K562 (cell line): ENCODE results near the gene TRERF1. TPM values are rescaled to one million over a fixed set of nuclear protein-coding genes. Genes with fewer than 3 reads are reported as not detected.
A peak's percentile ranks its signal among the peaks of the same experiment; 100 is the strongest.

Experiments used
- ATAC-seq: fragments of 200-7000 bp; cut with Tn5 transposase; 3 replicates; pipeline ENCODE4 v1.9.1; 2020; ENCODE audit warnings: moderate library complexity
- BruUV-seq: library from RNA; stranded (reverse); fragments of 400-500 nt; replicated peaks from 2 replicates; lab custom pipeline; 2021; lab: Mats Ljungman, UMichigan
- CTCF ChIA-PET: fragments of 300-600 bp; formaldehyde crosslinking; extraction: SDS; loops from one replicate; lab custom pipeline; 2021; ENCODE audit warnings: low intra/inter-chr PET ratio; lab: Yijun Ruan, JAX
- POLR2A ChIA-PET: fragments of 300-600, 350-650 bp; sonication (Branson Sonifier 250); formaldehyde crosslinking; extraction: SDS; loops from one replicate; lab custom pipeline; 2021; ENCODE audit warnings: antibody characterized with exemption, inconsistent platforms; lab: Yijun Ruan, JAX
- DNase-seq, 4 experiments: peaks; one replicate each; pipeline versions ENCODE4 v3.0.0 to v3.0.0-alpha.2; 2011 to 2018; ENCODE audit warnings: low spot score in 3 of 4, mixed read lengths in 3 of 4; ENCODE audit errors: extremely low read depth in 1 of 4
- FAIRE-seq: peaks from 2 replicates; lab custom pipeline; 2011; peaks lifted over from hg19 to GRCh38; lab: Jason Lieb, UNC
- H2AFZ ChIP-seq: 2 replicates; pipeline ENCODE4 v1.6.0; 2011; ENCODE audit warnings: low read depth, low read length, control low read depth, inconsistent platforms
- H3K27ac ChIP-seq: fragments of 200-600 bp; 3 replicates; pipeline ENCODE4 v1.8.0; 2011; ENCODE audit warnings: low read depth, mild to moderate bottlenecking, control low read depth, inconsistent platforms, low read length, moderate library complexity, mixed read lengths; ENCODE audit errors: extremely low read depth
- H3K27me3 ChIP-seq, 2 experiments: fragments of 300-600 bp in 1 of 2; 2 replicates in 1 of 2; 3 replicates in 1 of 2; pipeline versions ENCODE4 v1.6.0 to v1.8.0; 2011; ENCODE audit warnings: inconsistent platforms in 2 of 2, low read length in 2 of 2, mild to moderate bottlenecking in 1 of 2, mixed read lengths in 1 of 2, moderate library complexity in 1 of 2; ENCODE audit not compliant: control insufficient read depth in 2 of 2, insufficient read depth in 2 of 2
- H3K36me3 ChIP-seq: fragments of 300-600 bp; 3 replicates; pipeline ENCODE4 v1.8.0; 2011; ENCODE audit warnings: mild to moderate bottlenecking, low read length, inconsistent platforms; ENCODE audit not compliant: control insufficient read depth, insufficient read depth
- H3K4me1 ChIP-seq, 2 experiments: fragments of 200-600 bp in 1 of 2; replicated peaks in 1 of 2; 2 replicates in 1 of 2; 3 replicates in 1 of 2; pipeline versions ENCODE4 v1.5.1 to v1.8.0; 2011; ENCODE audit warnings: inconsistent platforms in 2 of 2, low read length in 2 of 2, mild to moderate bottlenecking in 1 of 2, mixed read lengths in 1 of 2, moderate library complexity in 1 of 2; ENCODE audit not compliant: control insufficient read depth in 2 of 2, insufficient read depth in 2 of 2
- H3K4me2 ChIP-seq: 2 replicates; pipeline ENCODE4 v1.6.1; 2011; ENCODE audit warnings: low read length, control low read depth, inconsistent platforms, mixed read lengths; ENCODE audit not compliant: insufficient read depth
- H3K4me3 ChIP-seq: fragments of 200-600 bp; sonication (generic), shearing (Covaris generic); 2 replicates; pipeline ENCODE4 v1.5.1; 2016; ENCODE audit warnings: control low read depth, inconsistent platforms
- H3K79me2 ChIP-seq: fragments of 200-600 bp; 3 replicates; pipeline ENCODE4 v1.8.0; 2011; ENCODE audit warnings: low read length, inconsistent platforms; ENCODE audit not compliant: control insufficient read depth, insufficient read depth
- H3K9ac ChIP-seq, 2 experiments: 2 replicates each; pipeline versions ENCODE4 v1.6.0 to v1.6.1; 2011; ENCODE audit warnings: low read depth in 2 of 2, low read length in 2 of 2, control low read depth in 1 of 2, inconsistent platforms in 1 of 2, mild to moderate bottlenecking in 1 of 2, mixed read lengths in 1 of 2; ENCODE audit not compliant: insufficient read depth in 1 of 2
- H3K9me1 ChIP-seq: one replicate; pipeline ENCODE4 v1.6.0; 2011; ENCODE audit warnings: inconsistent platforms, mild to moderate bottlenecking, low read length, moderate library complexity; ENCODE audit not compliant: control insufficient read depth, insufficient read depth
- H3K9me3 ChIP-seq: replicated peaks from 2 replicates; pipeline ENCODE4 v1.5.1; 2011; ENCODE audit warnings: low read depth, low read length, inconsistent platforms; ENCODE audit not compliant: control insufficient read depth, insufficient read depth
- H4K20me1 ChIP-seq: replicated peaks from 2 replicates; pipeline ENCODE4 v1.6.1; 2011; ENCODE audit warnings: low read length, inconsistent platforms, mixed read lengths; ENCODE audit not compliant: control insufficient read depth, insufficient read depth
- KDM1A ChIP-seq, 2 experiments: fragments of 450-650 bp; IDR thresholded peaks; 2 replicates each; pipeline ENCODE4 v1.6.1; 2016; ENCODE audit warnings: mild to moderate bottlenecking in 2 of 2
- MLLT1 ChIP-seq, 2 experiments: fragments of 450-650 bp; IDR thresholded peaks; 2 replicates each; pipeline ENCODE4 v1.6.1; 2016
- NFIC ChIP-seq: fragments of 450-650 bp; IDR thresholded peaks from 2 replicates; pipeline ENCODE4 v1.6.1; 2017; ENCODE audit warnings: mild to moderate bottlenecking, inconsistent platforms
- ZKSCAN8 ChIP-seq: fragments of 200-800 bp; sonication (Bioruptor generic); IDR thresholded peaks from 2 replicates; pipeline ENCODE4 v1.6.1; 2016; ENCODE audit warnings: missing genetic modification characterization, missing compliant biosample characterization
- WGBS: fragments of 100-300 bp; shearing (Covaris generic); methylation state at CpG from one replicate; pipeline ENCODE4 v1.1.6; 2016; ENCODE audit warnings: low coverage, mixed read lengths; ENCODE audit not compliant: insufficient coverage; ENCODE audit errors: missing lambda C conversion rate; 5-methylcytosine and 5-hydroxymethylcytosine counted together
- in situ Hi-C: fragments of 300-500 bp; cut with MboI; formaldehyde crosslinking; loops from 4 replicates; pipeline ENCODE4 v1.15.0; 2018; ENCODE audit warnings: inconsistent platforms, mixed read lengths
- intact Hi-C: fragments of 100-400 bp; cut with micrococcal nuclease; formaldehyde crosslinking; loops from 2 replicates; pipeline ENCODE4 v1.14.2; 2022
- polyA plus RNA-seq, 8 experiments: library from polyadenylated mRNA; depleted of rRNA in 4 of 8; stranded (reverse) in 5 of 8; unstranded in 3 of 8; fragments of >200 nt; fragmentation: Nextera tagmentation in 2 of 8; fragmentation: Illumina TruSeq in 1 of 8; extraction: Ambion mirVana in 2 of 8; extraction: Trizol in 1 of 8; gene quantifications; 2 replicates each; pipeline versions ENCODE4 v1.2.1 to v1.2.3, GENCODE V29; 2011 to 2014; ENCODE audit warnings: inconsistent platforms in 1 of 8, missing spikeins in 1 of 8
- total RNA-seq, 7 experiments: library from RNA; depleted of rRNA in 6 of 7; stranded (reverse); fragments of >200 nt in 6 of 7; fragmentation: Illumina TruSeq in 2 of 7; extraction: Trizol in 2 of 7; gene quantifications; 2 replicates each; pipeline versions ENCODE4 v1.2.1 to v1.2.3, GENCODE V29; 2011 to 2021; ENCODE audit warnings: low replicate concordance in 1 of 7

The TRERF1 gene
- total and polyA plus RNA-seq, 9 of the 15 experiments (the other 6 are each of a cell fraction or from before 2014, with no cell fraction given) = 0.04 to 0.20 (median 0.07) TPM; not detected in 3

- WGBS = 2% methylated on average over 9 of the region's 9 CpGs
- DNase-seq (no peak), FAIRE-seq (no peak), ATAC-seq (peak; percentile 52; the same call in 2 of the 3 replicates)
- no peaks in the 10 kb centered on the region for H3K9me1 ChIP-seq
- BruUV-seq = no TSS peak
- H3K4me2 ChIP-seq = no peak overlapping the region
- no peak overlapping the region for H3K27ac ChIP-seq
- ChIA-PET POLR2A (interaction anchor here (0.6 kb wide), 1 partner anchor 640 kb away, joined by 3 read pairs; no protein-coding TSS in a partner anchor), CTCF (interaction anchor here (0.6 kb wide), 2 partner anchors 111 to 593 kb away, joined by 3 read pairs; no protein-coding TSS in a partner anchor)
- H3K36me3 ChIP-seq = no peaks in the 10 kb centered on the region
- no peak for TF ChIP-seq ZKSCAN8
- no peak for TF ChIP-seq MLLT1 (IDR thresholded peaks at IDR 0.05)
- TF ChIP-seq KDM1A (IDR thresholded peaks at IDR 0.05) = peak; percentile 48 to 64; a peak in 3 of 4 replicates
- TF ChIP-seq NFIC = peak; percentile 84
- in situ Hi-C loops = no loop called here
- H3K9me3 ChIP-seq = no peaks in the 10 kb centered on the region
- no peak overlapping the region for H3K4me3 ChIP-seq
- no peaks in the 10 kb centered on the region for H3K79me2 ChIP-seq
- no peaks in the 10 kb centered on the region; the same call in 1 of the 2 replicates for H4K20me1 ChIP-seq
- peaks cover 45 to 70% of the 10 kb centered on the region in 2 experiments for H3K27me3 ChIP-seq
- 0 out of 4 replicates have a peak overlapping the region, but pooled peaks of 1 of the 2 experiments have one; percentile 18 for H3K9ac ChIP-seq
- H3K4me1 ChIP-seq = no peaks in the 10 kb centered on the region; a peak in 2 of 5 replicates
- intact Hi-C loops = no loop called here
- no peak overlapping the region for H2AFZ ChIP-seq
Measured at GRCh38 chr6:42251911-42252637, 199.7 kb downstream of the TRERF1 start.
